Uterus (tissue), 2 donors: Measurements from ENCODE around the gene SLC43A3.

Source experiments
- CTCF ChIP-seq, 4 experiments: fragments of 200-600 bp in 2 of 4; fragments of 450-650 bp in 2 of 4; sonication (generic) in 2 of 4; IDR thresholded peaks; one replicate each; pipeline ENCODE4 v1.5.1; 2016 to 2019; ENCODE audit warnings: antibody characterized with exemption in 4 of 4, mild to moderate bottlenecking in 2 of 4, moderate library complexity in 1 of 4
- POLR2A ChIP-seq, 2 donors: fragments of 450-650 bp; IDR thresholded peaks; one replicate each; pipeline ENCODE4 v1.6.1; 2016; ENCODE audit warnings: antibody characterized with exemption in 2 of 2, mild to moderate bottlenecking in 1 of 2, moderate library complexity in 1 of 2

DNA sequence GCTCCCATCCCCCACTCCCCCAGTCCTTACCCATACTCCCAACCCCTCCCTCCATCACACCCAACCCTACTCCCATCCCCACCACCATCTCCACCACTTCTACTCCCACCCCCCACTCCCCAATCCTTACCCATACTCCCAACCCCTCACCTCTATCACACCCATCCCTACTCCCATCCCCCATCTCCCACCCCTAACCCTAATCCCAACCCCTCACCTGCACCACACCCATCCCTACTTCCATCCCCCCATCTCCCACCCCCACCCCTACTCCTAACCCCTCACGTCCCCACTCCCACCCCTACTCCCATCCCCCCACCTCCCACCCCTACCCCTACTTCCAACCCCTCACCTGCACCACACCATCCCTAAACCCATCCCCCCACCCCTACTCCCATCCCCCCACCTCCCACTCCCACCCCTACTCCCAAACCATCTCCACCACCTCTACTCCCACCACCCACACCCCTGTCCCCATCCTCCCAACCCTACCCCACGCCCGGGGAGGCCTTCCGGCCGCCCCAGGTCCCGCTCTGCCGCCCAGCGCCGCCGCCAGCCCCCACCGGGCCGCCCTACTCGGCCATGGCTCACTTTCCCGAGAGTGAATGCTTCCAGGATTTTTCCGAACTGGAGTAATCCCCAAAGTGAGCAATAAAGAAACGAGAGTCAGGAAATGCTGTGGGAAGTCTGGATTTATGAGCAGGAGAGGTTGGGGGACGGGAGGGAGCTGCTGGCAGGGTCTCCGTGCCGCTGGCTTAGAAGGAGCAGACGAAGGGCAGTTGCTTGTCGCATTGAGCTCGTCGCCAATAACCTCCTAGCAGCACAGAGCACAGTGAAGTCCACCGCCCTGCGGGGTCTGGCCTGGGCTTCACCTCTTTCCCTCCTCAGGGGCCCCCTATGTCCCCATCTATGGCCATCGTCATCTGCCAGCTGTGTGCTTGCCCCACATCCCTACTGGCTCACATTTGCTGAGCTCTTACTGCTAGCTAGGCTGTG, 50.5 kb downstream of the SLC43A3 start:
- TF ChIP-seq CTCF (IDR thresholded peaks at IDR 0.05) (no peak), POLR2A (IDR thresholded peaks at IDR 0.05) (no peak)
